ENCODE results near the gene GOLPH3. TPM values are rescaled to one million over a fixed set of nuclear protein-coding genes. Genes with fewer than 3 reads are reported as not detected.

Gene GOLPH3
- total RNA-seq, 4 donors from 2014 or later, result 149 to 277 (median 187) TPM

- Histone ChIP-seq H3K4me1 (peaks cover 33 to 84% (median 74%) of the 10 kb centered on the region in 4 donors), H3K36me3 (peaks cover 0 to 36% (median 12%) of the 10 kb centered on the region in 4 donors), H3K27ac (replicated peaks in 1 of 4) (peak overlapping the region in 2 of 4 donors; percentile 11 to 22), H3K4me3 (no peak overlapping the region), H3K9me3 (no peaks in the 10 kb centered on the region), H3K27me3 (no peaks in the 10 kb centered on the region)
- no peak for TF ChIP-seq EP300 (IDR thresholded peaks at IDR 0.05)
- TF ChIP-seq POLR2A (IDR thresholded peaks at IDR 0.05; ENCODE audit: low read depth), result no peak
- TF ChIP-seq CTCF (IDR thresholded peaks at IDR 0.05), result no peak
- no peak for TF ChIP-seq POLR2AphosphoS5 (IDR thresholded peaks at IDR 0.05)
- DNase-seq (ENCODE audit: extremely low spot score), result no peak
- WGBS, result 73% methylated on average over 7 of the region's 7 CpGs
- intact Hi-C loops (cut with DNase I), result no loop called here
Observed at GRCh38 chr5:32129074-32129598, 45.0 kb downstream of the GOLPH3 start.

- 82% methylated on average over 3 of the region's 3 CpGs for WGBS
- no peak overlapping the region for H3K4me3 ChIP-seq
- H3K9me3 ChIP-seq, result no peaks in the 10 kb centered on the region
- no peak overlapping the region for H3K27ac ChIP-seq (replicated peaks in 1 of 4)
- no peak for TF ChIP-seq POLR2AphosphoS5 (IDR thresholded peaks at IDR 0.05)
- TF ChIP-seq CTCF (IDR thresholded peaks at IDR 0.05), result no peak
- peaks cover 0 to 34% (median 11%) of the 10 kb centered on the region in 4 donors for H3K36me3 ChIP-seq
- DNase-seq (ENCODE audit: extremely low spot score), result no peak
- H3K4me1 ChIP-seq, result peaks cover 41 to 88% (median 72%) of the 10 kb centered on the region in 4 donors
- no peaks in the 10 kb centered on the region for H3K27me3 ChIP-seq
- intact Hi-C loops (cut with DNase I), result no loop called here
Observed at GRCh38 chr5:32127711-32128110, 46.4 kb downstream of the GOLPH3 start.

- Histone ChIP-seq H3K4me3 (no peak overlapping the region), H3K36me3 (peaks cover 0 to 45% (median 12%) of the 10 kb centered on the region in 4 donors), H3K27ac (replicated peaks in 1 of 4) (no peak overlapping the region), H3K27me3 (no peaks in the 10 kb centered on the region), H3K4me1 (peaks cover 40 to 80% (median 67%) of the 10 kb centered on the region in 4 donors), H3K9me3 (no peaks in the 10 kb centered on the region)
- no peak for DNase-seq (ENCODE audit: extremely low spot score)
- no peak for TF ChIP-seq CTCF (IDR thresholded peaks at IDR 0.05)
- no peak for TF ChIP-seq EP300 (IDR thresholded peaks at IDR 0.05)
- no peak for TF ChIP-seq POLR2AphosphoS5 (IDR thresholded peaks at IDR 0.05)
- no peak for TF ChIP-seq POLR2A (IDR thresholded peaks at IDR 0.05; ENCODE audit: low read depth)
- 32% methylated on average over 1 of the region's 1 CpG for WGBS
- intact Hi-C loops (cut with DNase I), result no loop called here
Observed at GRCh38 chr5:32126691-32127090, 47.4 kb downstream of the GOLPH3 start.

GRCh38 chr5:32123889-32124676 lies 50.0 kb downstream of the GOLPH3 start:
- peaks cover 31 to 59% (median 46%) of the 10 kb centered on the region in 4 donors for H3K4me1 ChIP-seq
- intact Hi-C loops (cut with DNase I), result no loop called here
- DNase-seq (ENCODE audit: extremely low spot score), result no peak
- 89% methylated on average over 6 of the region's 6 CpGs for WGBS
- H3K9me3 ChIP-seq, result no peaks in the 10 kb centered on the region
- peaks cover 3 to 71% (median 32%) of the 10 kb centered on the region in 4 donors for H3K36me3 ChIP-seq
- no peaks in the 10 kb centered on the region for H3K27me3 ChIP-seq
- no peak for TF ChIP-seq EP300 (IDR thresholded peaks at IDR 0.05)
- TF ChIP-seq POLR2AphosphoS5 (IDR thresholded peaks at IDR 0.05), result no peak
- no peak for TF ChIP-seq CTCF (IDR thresholded peaks at IDR 0.05)
- TF ChIP-seq POLR2A (IDR thresholded peaks at IDR 0.05; ENCODE audit: low read depth), result no peak
- H3K27ac ChIP-seq (replicated peaks in 1 of 4), result no peak overlapping the region
- no peak overlapping the region for H3K4me3 ChIP-seq
